Activated T-cell treated with anti-CD3 and anti-CD28 coated beads for 4 hours (primary cell): ENCODE measurements around the gene LRBA.
"Not testable (repeated sequence)": the region's sequence is repeated elsewhere in the genome, so short reads cannot be mapped to it uniquely, and the experiment has no call there.

Experiments used
- DNase-seq: peaks from one replicate; pipeline ENCODE4 v3.0.0-alpha.2; 2020

The LRBA gene, protein sequence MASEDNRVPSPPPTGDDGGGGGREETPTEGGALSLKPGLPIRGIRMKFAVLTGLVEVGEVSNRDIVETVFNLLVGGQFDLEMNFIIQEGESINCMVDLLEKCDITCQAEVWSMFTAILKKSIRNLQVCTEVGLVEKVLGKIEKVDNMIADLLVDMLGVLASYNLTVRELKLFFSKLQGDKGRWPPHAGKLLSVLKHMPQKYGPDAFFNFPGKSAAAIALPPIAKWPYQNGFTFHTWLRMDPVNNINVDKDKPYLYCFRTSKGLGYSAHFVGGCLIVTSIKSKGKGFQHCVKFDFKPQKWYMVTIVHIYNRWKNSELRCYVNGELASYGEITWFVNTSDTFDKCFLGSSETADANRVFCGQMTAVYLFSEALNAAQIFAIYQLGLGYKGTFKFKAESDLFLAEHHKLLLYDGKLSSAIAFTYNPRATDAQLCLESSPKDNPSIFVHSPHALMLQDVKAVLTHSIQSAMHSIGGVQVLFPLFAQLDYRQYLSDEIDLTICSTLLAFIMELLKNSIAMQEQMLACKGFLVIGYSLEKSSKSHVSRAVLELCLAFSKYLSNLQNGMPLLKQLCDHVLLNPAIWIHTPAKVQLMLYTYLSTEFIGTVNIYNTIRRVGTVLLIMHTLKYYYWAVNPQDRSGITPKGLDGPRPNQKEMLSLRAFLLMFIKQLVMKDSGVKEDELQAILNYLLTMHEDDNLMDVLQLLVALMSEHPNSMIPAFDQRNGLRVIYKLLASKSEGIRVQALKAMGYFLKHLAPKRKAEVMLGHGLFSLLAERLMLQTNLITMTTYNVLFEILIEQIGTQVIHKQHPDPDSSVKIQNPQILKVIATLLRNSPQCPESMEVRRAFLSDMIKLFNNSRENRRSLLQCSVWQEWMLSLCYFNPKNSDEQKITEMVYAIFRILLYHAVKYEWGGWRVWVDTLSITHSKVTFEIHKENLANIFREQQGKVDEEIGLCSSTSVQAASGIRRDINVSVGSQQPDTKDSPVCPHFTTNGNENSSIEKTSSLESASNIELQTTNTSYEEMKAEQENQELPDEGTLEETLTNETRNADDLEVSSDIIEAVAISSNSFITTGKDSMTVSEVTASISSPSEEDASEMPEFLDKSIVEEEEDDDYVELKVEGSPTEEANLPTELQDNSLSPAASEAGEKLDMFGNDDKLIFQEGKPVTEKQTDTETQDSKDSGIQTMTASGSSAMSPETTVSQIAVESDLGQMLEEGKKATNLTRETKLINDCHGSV (N-terminal part only)

GRCh38 chr4:151014521-151015458 lies at the start of gene LRBA:
TSS of gene LRBA (minus strand) at chr4:151015284. CDS start at chr4:151014642, 642 bp downstream.
- peak; percentile 80 for DNase-seq

GRCh38 chr4:151063143-151063542 lies 48.1 kb upstream of the LRBA start:
- DNase-seq: not testable (repeated sequence)

DNA sequence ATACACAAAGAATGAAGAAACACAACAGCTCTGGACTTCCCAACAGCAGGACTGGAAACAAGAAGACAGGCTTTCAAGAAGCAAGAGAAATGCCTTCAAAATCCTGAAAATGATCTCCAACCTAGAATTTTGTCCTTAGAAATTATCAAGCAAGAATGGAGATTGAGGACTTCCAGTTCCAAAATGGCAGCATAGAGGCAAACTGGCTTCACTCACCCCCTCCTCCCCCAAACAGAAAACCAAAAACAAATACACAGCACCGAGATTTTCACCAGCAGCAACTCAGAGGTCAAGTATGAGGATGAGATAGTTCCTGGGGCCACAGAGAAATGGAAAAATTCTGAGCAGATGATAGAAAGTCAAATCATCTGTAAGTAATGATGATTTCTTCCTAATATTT lies 40.5 kb upstream of the LRBA start:
- no peak for DNase-seq

DNA sequence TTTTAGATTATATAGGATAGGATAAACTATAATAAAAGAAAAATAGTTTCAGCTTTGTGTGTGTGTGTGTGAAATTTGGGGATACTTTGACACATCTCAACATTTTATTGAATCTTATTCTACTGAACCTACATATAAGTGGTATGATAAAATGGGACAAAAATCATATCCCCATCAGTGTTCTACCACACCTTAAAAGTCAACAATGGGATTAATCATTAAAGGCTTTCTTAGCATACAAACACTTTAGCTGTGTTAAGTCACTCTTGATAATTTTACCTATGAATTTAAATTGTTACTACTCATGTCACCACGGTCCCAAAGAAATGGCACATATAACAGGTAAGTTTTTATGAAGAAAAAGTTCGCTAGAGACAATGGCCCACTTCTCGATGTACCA lies 37.7 kb upstream of the LRBA start:
- DNase-seq: no peak

DNA sequence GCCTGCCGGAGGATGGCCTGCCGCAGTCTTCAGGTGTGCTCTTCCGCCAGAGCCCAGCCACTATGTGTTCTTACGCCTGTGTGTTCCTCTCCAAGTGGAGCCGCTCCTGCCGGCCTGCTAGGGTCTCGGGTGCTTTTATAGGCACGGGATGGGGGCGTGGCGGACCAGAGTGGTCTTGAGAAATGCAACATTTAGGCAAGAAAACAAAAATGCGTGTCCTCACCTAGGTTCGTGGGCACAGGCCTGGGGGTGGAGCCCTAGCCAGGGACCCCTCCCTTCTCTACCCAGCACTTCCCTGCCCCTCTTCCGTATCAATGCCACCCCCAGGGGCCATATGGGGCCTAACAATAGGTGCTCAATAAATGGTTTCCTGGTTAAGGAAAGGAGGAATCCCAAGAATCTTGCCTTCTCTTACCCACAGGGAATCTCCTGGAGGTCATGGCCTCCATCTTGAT lies 34.4 kb upstream of the LRBA start:
- no peak for DNase-seq

DNA sequence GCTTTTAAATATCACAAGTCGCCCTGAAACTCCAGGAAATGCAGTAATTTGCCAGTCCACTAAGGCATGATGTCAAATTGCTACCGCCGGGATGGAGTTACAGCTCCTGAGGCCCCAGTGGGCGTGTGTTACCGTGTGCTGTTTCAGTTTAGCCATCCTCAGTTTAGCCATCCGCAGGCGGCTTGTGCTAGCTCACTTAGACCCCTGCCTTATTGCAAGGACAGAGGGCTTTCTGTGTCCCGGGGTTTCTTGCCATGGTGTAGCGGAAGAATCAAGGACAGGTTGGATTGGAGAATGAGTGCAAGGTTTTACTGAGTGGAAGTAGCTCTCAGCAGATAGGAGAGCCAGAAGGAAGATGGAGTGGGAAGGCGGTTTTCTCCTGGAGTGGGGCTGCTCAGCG lies 33.8 kb upstream of the LRBA start:
- no peak for DNase-seq

- DNase-seq: no peak
These were observed 31.5 kb upstream of the LRBA start for GRCh38 chr4:151046609-151047008.

- DNase-seq: no peak
These were observed 30.8 kb upstream of the LRBA start for GRCh38 chr4:151045907-151046306.

GRCh38 chr4:151043803-151044515 lies 28.9 kb upstream of the LRBA start:
- DNase-seq: no peak

DNA sequence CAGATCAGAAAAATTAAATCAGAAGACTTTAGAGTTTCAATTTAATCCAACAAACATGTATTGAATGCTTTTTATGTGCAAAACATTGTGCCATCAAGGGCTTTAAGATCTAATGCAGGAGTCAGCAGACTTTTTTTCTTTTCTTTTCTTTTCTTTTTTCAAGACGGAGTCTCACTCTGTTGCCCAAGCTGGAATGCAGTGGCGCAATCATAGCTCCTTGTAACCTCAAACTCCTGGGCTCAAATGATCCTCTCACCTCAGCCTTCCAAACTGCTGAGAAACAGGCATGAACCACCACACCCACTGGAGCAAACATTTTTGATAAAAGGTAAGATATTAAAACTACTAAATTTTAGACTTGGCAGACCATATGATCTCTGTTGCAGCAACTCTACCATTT lies 24.6 kb upstream of the LRBA start:
- DNase-seq: no peak

GRCh38 chr4:151038452-151039157 lies 23.5 kb upstream of the LRBA start:
- no peak for DNase-seq

GRCh38 chr4:151035911-151036310 lies 20.8 kb upstream of the LRBA start:
- no peak for DNase-seq

GRCh38 chr4:151035328-151035727 lies 20.2 kb upstream of the LRBA start:
- DNase-seq: no peak

DNA sequence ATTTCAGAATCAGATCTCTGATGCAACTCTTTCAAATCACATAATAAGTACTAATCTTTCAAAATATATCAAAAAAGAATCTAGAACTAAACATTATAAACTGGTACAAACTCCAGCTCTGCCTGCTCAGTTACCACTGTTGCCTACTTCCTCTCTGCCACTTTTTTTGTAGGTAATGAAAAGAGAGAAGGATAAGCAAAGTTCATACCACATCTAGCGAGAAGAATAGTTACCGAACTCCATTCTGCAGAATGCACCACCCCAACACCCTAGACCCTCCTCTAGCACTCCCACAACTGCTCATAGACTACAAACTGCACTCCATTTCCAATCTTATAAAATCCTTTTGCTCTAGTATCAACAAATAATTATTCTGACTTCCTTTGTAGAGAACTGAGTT lies 19.7 kb upstream of the LRBA start:
- DNase-seq: no peak

DNA sequence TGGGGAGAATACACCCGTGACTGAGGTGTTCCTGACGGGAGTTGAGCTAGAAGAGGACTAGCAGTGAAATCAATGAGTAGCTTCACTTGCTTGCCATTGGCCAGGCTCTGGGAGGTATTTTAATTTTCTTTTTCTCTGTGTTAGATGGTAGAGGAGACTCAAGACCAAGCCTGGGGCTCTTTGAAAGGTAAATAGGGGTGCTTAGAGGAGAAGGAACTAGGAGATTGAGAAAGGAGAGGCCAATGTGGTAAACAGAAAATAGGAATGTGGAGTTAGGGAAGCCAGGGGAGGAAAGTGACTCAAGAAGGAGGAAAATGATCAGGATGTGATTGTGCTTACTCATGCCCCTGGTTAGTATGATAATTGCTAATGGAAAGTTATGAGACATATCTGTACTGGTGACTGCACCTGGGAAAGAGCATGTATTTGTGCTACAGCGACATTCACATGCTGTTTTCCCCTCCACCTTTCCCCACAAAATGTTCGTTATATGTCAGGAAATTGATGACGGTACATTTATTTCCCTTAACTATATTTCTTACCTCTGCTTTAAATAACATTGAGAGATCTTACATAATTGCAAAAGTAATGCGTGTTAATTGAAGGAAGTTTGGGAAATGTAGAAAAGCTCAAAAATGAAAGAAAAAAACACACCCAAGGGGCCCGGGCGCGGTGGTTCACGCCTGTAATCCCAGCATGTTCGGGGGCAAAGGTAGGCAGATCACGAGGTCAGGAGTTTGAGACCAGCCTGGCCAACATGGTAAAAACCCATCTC lies 16.9 kb upstream of the LRBA start:
- no peak for DNase-seq

GRCh38 chr4:151029537-151029936 lies 14.5 kb upstream of the LRBA start:
- DNase-seq: no peak

GRCh38 chr4:151029006-151029405 lies 13.9 kb upstream of the LRBA start:
- not testable (repeated sequence) for DNase-seq

DNA sequence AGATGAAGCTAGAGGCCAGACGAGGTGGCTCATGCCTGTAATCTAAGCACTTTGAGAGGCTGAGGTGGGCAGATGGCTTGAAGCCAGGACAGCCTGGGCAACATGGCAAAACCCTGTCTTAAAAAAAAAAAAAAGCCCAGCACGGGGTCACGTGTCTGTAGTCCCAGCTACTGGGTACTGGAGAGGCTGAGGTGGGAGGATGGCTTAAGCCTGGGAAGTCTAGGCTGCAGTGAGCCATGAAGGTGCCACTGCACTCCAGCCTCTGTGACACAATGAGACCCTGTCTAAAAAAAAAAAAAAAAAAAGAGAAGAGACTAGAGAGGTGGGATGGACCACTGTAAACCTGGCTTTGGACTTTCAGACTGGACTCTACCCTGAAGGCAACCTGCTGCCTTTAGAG lies 10.7 kb upstream of the LRBA start:
- no peak for DNase-seq

- DNase-seq: no peak
These were observed 7.5 kb upstream of the LRBA start for GRCh38 chr4:151022586-151022985.
